LNCAP (cell line): Measurements from ENCODE around the gene COL19A1.
A peak's percentile ranks its signal among the peaks of the same experiment; 100 is the strongest.

Source experiments
- TF ChIP-seq, protein P1 (sequence below): fragments of 450-650 bp; IDR thresholded peaks from 2 replicates; pipeline ENCODE4 v1.5.1; 2017; ENCODE audit warnings: mild to moderate bottlenecking

Gene COL19A1

DNA sequence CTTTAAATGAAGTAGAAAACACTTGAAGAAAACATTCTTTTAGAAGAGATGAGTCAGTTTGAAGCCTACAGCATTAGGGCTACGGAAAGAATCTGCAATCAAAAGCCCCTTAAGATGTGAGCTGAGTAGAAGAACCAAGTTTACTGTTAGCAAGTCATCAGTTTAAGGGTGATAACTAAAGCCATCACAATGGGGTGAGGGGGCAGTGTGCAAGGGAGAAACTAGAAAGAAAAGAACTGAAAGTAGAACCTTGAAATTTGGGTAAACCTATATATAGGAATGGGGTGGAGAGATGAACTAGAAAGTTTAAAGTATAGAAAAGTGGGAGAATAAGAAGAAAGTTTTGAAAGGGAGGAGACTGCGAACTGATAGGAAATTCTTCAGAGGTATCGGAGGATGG, 212.9 kb downstream of the COL19A1 start:
- TF ChIP-seq, protein P1, sequence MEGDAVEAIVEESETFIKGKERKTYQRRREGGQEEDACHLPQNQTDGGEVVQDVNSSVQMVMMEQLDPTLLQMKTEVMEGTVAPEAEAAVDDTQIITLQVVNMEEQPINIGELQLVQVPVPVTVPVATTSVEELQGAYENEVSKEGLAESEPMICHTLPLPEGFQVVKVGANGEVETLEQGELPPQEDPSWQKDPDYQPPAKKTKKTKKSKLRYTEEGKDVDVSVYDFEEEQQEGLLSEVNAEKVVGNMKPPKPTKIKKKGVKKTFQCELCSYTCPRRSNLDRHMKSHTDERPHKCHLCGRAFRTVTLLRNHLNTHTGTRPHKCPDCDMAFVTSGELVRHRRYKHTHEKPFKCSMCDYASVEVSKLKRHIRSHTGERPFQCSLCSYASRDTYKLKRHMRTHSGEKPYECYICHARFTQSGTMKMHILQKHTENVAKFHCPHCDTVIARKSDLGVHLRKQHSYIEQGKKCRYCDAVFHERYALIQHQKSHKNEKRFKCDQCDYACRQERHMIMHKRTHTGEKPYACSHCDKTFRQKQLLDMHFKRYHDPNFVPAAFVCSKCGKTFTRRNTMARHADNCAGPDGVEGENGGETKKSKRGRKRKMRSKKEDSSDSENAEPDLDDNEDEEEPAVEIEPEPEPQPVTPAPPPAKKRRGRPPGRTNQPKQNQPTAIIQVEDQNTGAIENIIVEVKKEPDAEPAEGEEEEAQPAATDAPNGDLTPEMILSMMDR = no peak

DNA sequence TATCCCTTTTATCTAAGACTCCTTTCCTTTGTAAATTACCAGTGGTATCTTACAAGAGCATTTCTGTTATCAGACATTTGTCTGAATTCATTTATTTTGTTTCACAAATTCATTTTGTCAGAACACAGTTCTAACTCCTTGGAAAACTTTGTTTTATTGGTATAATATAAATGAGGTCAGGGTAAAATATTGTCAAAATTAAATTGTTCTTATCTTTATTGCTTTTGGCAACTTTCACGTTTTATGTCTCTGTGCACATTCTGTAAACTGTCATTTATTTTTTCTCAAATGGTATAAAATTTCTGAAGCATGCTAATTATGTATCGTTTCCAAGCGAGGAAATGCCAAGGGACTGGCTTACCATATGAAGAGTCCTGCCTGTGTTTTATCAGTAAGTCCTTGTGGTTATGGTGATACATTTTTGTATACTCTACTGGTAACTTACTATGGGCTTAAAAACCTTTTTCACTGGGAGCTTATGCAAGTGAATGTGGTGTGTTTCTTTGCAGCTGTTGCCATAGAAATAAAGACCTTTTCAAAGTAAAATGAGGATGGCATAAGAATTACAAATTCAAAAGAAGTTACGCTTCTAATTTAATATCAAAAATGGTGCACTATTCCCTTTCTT, 214.2 kb downstream of the COL19A1 start:
- TF ChIP-seq, protein P1 = no peak

DNA sequence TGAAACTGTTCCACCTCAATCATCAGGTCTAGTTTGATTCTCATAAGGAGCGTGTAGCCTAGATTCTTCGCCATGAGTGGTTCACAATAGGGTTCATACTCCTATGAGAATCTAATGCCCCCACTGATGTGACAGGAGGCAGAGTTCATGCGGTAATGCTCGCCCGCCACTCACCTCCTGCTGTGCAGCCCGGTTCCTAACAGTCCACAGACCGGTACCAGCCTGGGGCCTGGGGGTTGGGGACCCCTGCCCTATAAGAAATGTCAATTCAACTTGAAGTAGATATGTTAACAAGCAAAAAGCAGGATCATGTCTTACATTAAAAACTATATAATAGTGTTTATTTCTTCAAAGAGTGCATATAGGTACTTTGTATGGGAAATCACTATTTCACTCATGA, 216.5 kb downstream of the COL19A1 start:
- TF ChIP-seq, protein P1 = no peak

DNA sequence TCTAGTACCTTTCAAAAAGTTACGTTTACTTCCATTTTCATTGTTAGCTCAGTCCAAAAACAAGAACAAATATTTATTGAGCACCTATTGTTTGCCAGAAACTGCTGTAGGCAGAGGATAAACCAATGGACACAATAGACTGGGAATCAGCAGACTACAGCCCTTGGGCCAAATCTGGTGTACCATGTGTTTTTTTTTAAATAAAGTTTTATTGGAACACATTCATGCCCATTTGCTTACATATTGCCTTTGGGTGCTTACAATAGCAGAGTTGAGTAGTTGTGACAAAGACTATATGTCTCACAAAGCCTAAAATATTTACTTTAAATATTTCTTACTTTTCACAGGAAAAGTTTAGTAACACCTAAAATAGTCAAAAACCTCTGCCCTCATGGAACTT, 220.4 kb downstream of the COL19A1 start:
- TF ChIP-seq, protein P1 = no peak

DNA sequence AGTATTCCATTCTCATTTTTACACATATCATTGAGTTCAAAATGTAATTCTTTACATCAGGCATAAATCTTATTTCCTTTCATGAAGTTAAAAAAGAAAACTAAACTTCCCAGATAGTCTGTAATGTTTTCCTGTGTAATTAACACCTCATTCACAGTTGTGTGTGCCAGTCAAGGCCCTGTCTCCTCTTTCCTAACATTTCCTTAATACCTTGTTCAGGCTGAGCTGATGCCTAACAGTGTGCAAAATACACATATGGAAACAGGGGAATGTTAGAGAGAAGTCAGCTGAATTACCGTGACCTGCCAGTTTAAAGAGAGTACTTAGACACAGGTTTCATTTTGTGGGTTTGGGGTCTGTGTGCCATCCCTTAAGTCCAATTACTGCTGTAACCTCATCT, 227.8 kb downstream of the COL19A1 start:
- TF ChIP-seq, protein P1 = no peak

DNA sequence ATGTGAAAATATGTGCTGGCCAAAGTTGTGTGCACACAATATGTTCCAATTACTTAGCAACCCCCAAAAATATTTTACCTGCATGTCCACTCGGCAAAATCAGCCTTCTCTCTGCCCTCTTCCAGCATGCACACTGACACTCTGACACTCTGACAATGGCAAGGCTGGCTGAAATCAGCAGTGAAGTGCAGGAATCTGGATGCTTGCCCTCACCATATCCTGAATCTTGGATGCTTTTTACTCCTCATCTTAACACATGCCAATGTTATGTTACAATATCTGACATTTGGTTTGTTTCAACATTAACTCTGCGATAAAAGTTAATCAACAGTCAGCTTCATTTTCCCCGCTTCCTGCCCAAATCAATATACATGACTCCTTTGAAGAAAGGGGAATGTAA, 233.4 kb downstream of the COL19A1 start:
- TF ChIP-seq, protein P1 = no peak

DNA sequence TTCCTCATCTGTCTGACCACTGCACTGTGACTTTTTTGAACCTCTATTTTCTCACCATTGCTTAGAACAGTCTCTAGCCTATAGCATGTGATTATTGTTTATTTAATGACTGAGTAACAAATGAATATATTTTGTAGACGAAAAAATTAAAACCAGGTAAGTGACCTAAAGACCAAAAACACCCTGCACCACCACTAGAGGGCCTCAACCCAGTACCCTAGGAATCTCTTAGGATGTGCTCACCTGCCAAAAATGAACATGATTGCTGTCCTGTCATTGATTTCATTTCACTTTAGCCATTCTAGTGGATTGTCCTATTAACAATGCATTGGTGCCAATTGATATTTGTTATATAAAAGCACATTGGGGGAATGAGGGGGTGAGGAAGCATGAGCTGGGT, 237.4 kb downstream of the COL19A1 start:
- TF ChIP-seq, protein P1 = peak; percentile 63
